GM19438 (cell line): Measurements from ENCODE around the gene TIAM2.
"Not testable (repeated sequence)": the region's sequence is repeated elsewhere in the genome, so short reads cannot be mapped to it uniquely, and the experiment has no call there.

ENCODE experiments used
- ATAC-seq: cut with Tn5 transposase; IDR thresholded peaks from one replicate; pipeline ENCODE4 v1.9.1; 2021; ENCODE audit warnings: low read depth; ENCODE audit not compliant: unreplicated experiment

The TIAM2 gene

GRCh38 chr6:155090166-155090565 is 95.1 kb downstream of the TIAM2 start:
- no peak for ATAC-seq

- ATAC-seq: no peak
These were observed 96.6 kb downstream of the TIAM2 start for GRCh38 chr6:155091756-155092155.

GRCh38 chr6:155093430-155093829 is 98.3 kb downstream of the TIAM2 start:
- ATAC-seq: no peak

GRCh38 chr6:155100087-155100486 is 105.0 kb downstream of the TIAM2 start:
- no peak for ATAC-seq

DNA sequence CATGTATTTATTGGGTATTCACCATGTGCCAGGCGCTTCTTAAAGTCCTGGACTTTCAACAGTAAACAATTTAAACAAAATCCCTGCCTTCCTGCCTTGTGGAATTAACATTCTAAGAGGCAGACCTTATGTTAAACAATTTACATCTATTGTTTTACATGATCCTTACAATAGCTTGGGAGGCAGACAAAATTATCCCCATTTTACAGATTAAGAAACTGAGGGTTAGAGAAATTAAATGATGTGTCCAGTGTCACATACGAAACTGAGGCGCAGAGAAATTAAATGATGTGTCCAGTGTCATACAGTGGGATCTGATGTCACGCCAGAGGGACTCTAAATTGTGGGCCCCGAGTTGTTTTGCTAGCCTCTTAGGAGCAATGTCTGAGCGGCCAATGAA is 105.5 kb downstream of the TIAM2 start:
- ATAC-seq: no peak

- ATAC-seq: not testable (repeated sequence)
These were observed 108.0 kb downstream of the TIAM2 start for GRCh38 chr6:155103083-155103645.

GRCh38 chr6:155103816-155104366 is 108.8 kb downstream of the TIAM2 start:
- ATAC-seq: no peak

DNA sequence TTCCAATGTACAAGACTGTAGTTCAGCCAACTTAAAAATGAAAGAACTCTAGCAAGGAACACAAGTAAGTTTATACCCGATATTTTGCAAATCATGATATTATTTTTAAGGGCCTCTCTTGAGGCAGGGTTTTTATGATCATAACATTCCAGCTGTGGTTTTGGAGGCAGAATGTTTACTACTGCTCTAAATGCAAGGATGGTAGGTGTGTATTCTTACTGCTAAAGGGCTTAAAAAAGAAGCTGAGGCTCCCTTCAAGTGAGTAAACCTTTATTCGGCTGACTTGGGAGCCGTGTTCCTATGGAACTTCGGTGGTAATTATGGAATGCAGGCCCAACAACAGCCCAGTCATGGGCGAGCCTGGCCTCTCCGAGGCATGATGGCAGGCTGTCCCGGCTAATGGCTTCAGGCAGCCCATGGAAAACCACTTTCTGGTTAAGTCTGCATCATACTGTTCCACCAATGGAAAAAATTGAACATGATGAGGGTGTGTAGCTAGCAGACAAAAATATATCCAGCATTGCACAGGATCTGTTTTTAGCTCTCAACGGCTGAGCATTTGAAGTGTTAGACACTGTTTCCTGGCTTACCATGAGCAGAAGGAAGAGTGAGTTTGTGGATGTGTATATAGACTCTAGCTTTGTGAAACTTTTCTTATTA is 111.5 kb downstream of the TIAM2 start:
- ATAC-seq: no peak

DNA sequence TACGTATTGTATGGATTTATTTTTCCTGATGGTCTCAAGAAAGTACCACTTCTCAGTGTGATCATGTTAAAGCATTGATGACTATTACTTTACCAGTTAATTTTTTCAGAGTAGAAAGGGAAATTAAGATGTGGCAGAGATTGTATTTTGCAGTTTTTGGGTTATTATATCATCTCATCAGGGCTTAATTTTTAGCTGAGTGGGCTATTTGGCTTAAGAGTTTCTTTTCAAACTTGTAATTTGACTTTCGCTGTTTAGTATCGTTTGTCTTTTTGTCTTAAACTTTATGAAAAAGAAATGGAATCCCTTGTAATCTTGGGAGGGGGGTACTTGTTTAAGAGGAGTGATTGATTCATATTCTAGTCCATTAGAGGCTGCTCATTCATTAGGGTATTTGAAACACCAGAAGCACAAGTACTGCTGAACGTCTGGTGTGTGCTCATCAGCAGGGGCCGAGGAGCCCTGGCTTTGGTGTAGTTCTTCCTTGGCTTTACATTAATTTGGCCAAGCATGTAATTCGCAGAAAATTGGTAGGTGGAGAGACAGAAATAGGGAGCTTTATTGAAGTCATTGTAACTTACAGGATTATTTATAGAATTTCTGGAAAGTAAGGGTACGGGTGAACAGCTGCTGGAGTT is 112.4 kb downstream of the TIAM2 start:
- ATAC-seq: no peak

DNA sequence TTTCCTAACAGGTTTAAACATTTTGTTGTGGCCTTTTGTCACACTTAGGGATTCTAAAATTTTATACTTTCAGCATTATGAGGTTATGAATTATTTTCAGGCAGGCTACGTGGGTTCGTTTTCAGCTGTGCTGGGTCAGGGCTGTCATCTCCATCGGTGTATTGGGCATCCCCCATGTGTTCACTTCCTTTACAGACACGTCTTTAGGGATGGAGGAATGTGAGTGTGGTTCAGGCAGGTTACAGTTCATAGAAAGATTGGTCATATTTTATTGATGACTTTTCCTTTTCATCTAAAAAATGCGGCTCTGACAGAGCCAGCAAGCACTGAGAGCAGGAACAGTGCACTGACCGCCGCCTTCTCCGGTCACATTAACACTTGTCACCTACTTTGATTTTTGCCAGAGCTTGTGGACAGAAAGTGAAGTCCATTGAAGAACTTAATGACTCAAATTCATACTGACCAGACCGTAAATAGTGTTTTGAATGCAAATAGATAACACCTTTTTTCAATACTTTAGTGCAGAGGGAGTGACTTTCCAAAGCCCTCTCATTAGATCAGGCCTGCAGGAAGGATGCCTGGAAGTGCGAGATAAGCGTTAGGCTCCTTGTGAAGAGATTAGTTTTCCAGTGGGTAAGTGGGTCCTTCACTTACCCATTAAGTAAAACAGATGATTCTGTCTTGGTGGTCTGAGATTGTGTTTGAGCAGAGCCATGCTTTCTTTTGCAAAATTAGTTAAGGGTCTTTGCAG is 113.1 kb downstream of the TIAM2 start:
- no peak for ATAC-seq

- ATAC-seq: no peak
These were observed 115.6 kb downstream of the TIAM2 start for GRCh38 chr6:155110721-155111120.

GRCh38 chr6:155112757-155113156 is 117.6 kb downstream of the TIAM2 start:
- no peak for ATAC-seq

GRCh38 chr6:155115893-155116570 is 120.9 kb downstream of the TIAM2 start:
- ATAC-seq: no peak

DNA sequence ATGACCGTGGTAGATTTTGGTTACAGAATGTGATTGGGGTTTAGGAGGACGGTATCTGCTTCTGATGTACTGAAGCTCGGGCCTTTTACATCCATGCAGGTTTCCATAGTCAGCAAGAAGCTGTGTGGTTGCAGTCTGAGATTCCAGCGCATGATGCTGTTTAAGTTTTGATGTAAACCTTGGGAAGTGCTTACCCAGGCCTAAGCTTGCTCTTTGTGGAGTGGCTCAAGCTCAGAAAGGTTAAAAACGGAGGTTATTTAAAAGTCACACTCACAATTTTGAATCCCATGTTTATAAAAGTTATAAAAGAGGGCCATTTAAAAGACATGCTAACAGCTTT is 121.4 kb downstream of the TIAM2 start:
- no peak for ATAC-seq

GRCh38 chr6:155117256-155117655 is 122.1 kb downstream of the TIAM2 start:
- ATAC-seq: no peak

GRCh38 chr6:155117785-155118184 is 122.7 kb downstream of the TIAM2 start:
- no peak for ATAC-seq

GRCh38 chr6:155119201-155119600 is 124.1 kb downstream of the TIAM2 start:
- not testable (repeated sequence) for ATAC-seq

DNA sequence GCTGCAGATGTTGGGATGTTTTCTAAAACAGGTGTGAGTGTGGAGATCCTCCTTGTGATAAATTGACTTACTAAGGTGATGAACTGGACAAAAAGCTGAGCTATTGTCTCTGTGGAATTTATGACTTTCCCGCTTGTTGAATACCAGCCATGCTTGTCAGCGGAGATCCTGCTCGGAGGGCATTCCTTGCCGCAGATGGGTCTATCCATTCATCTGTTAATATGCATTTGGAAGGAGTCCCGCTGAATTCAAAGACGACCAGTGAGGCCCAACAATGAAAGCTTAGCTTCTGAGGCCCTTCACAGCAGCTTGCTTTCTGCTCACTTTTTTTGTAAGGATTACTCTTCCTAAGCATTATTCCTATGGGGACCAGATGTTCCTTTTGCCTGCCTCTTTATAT is 124.9 kb downstream of the TIAM2 start:
- no peak for ATAC-seq

- ATAC-seq: no peak
These were observed 126.2 kb downstream of the TIAM2 start for GRCh38 chr6:155121294-155121693.

- no peak for ATAC-seq
These were observed 126.6 kb downstream of the TIAM2 start for GRCh38 chr6:155121699-155122098.
